GM11168 (cell line): Measurements from ENCODE around the gene KLHDC10.
"Not testable (repeated sequence)": the region's sequence is repeated elsewhere in the genome, so short reads cannot be mapped to it uniquely, and the experiment has no call there.

Experiments used
- in situ Hi-C: fragments of 300-500 bp; cut with MboI; formaldehyde crosslinking; loops from one replicate; pipeline ENCODE4 v1.12.0; 2022; ENCODE audit warnings: low sequenced_read_pairs; ENCODE audit not compliant: unreplicated experiment

Gene KLHDC10

GRCh38 chr7:130070861-130071622 is 708 bp downstream of the KLHDC10 start:
- in situ Hi-C loops: loop anchor here (10.0 kb wide), 1 partner anchor 684 kb away; no protein-coding TSS in a partner anchor

- in situ Hi-C loops: loop anchor here (10.0 kb wide), 1 partner anchor 683 kb away; no protein-coding TSS in a partner anchor
Observed at GRCh38 chr7:130071701-130072622, 1.6 kb downstream of the KLHDC10 start.

- in situ Hi-C loops: loop anchor here (10.0 kb wide), 1 partner anchor 675 kb away; no protein-coding TSS in a partner anchor
Observed at GRCh38 chr7:130079846-130080394, 9.6 kb downstream of the KLHDC10 start.

GRCh38 chr7:130083497-130083896 is 13.2 kb downstream of the KLHDC10 start:
- in situ Hi-C loops: not testable (repeated sequence)

GRCh38 chr7:130084037-130084875 is 13.9 kb downstream of the KLHDC10 start:
- in situ Hi-C loops: no loop called here

- in situ Hi-C loops: not testable (repeated sequence)
Observed at GRCh38 chr7:130085235-130085634, 14.9 kb downstream of the KLHDC10 start.

- in situ Hi-C loops: no loop called here
Observed at GRCh38 chr7:130086938-130087337, 16.6 kb downstream of the KLHDC10 start.

- in situ Hi-C loops: no loop called here
Observed at GRCh38 chr7:130087364-130087763, 17.0 kb downstream of the KLHDC10 start.

GRCh38 chr7:130090745-130091532 is 20.6 kb downstream of the KLHDC10 start:
- in situ Hi-C loops: no loop called here

- in situ Hi-C loops: no loop called here
Observed at GRCh38 chr7:130091999-130092398, 21.7 kb downstream of the KLHDC10 start.

GRCh38 chr7:130092598-130092997 is 22.3 kb downstream of the KLHDC10 start:
- in situ Hi-C loops: no loop called here

GRCh38 chr7:130095812-130096211 is 25.5 kb downstream of the KLHDC10 start:
- in situ Hi-C loops: no loop called here

GRCh38 chr7:130096243-130096827 is 26.0 kb downstream of the KLHDC10 start:
- in situ Hi-C loops: no loop called here

- in situ Hi-C loops: no loop called here
Observed at GRCh38 chr7:130099331-130099730, 29.0 kb downstream of the KLHDC10 start.

GRCh38 chr7:130102588-130102987 is 32.3 kb downstream of the KLHDC10 start:
- in situ Hi-C loops: no loop called here

GRCh38 chr7:130107949-130108674 is 37.8 kb downstream of the KLHDC10 start:
- in situ Hi-C loops: no loop called here

- in situ Hi-C loops: no loop called here
Observed at GRCh38 chr7:130108809-130109208, 38.5 kb downstream of the KLHDC10 start.

- in situ Hi-C loops: no loop called here
Observed at GRCh38 chr7:130112093-130112492, 41.8 kb downstream of the KLHDC10 start.
